Neural cell (in vitro differentiated cells): ENCODE measurements around the gene DNAJB1. TPM values are rescaled to one million over a fixed set of nuclear protein-coding genes. Genes with fewer than 3 reads are reported as not detected.
"Not testable (repeated sequence)": the region's sequence is repeated elsewhere in the genome, so short reads cannot be mapped to it uniquely, and the experiment has no call there.

ENCODE experiments used
- H2AFZ ChIP-seq: fragments of 200-600, 300-800 bp; sonication (generic), shearing (Covaris generic); 2 replicates; pipeline ENCODE4 v1.6.0; 2014; ENCODE audit warnings: low read depth, mild to moderate bottlenecking, antibody characterized with exemption, low read length, moderate library complexity
- H3F3A ChIP-seq: fragments of 200-600 bp; shearing (Covaris generic); 2 replicates; pipeline ENCODE4 v1.6.1; 2016; ENCODE audit warnings: mild to moderate bottlenecking, moderate library complexity, mixed read lengths, antibody characterized with exemption, low read length; ENCODE audit not compliant: insufficient read depth, poor library complexity, severe bottlenecking
- H3K27ac ChIP-seq: fragments of 200-600, 300-800 bp; sonication (generic), shearing (Covaris generic); 2 replicates; pipeline ENCODE4 v1.5.1; 2014; ENCODE audit warnings: mild to moderate bottlenecking, low read length, moderate library complexity
- H3K27me3 ChIP-seq: fragments of 300-800, 200-600 bp; sonication (generic), shearing (Covaris generic); 2 replicates; pipeline ENCODE4 v1.6.0; 2014; ENCODE audit warnings: mild to moderate bottlenecking, low read depth, low read length, moderate library complexity; ENCODE audit not compliant: insufficient read depth
- H3K36me3 ChIP-seq: fragments of 300-800, 200-600 bp; sonication (generic), shearing (Covaris generic); 2 replicates; pipeline ENCODE4 v1.5.1; 2014; ENCODE audit warnings: mild to moderate bottlenecking, antibody characterized with exemption, low read length, moderate library complexity; ENCODE audit not compliant: insufficient read depth
- H3K4me2 ChIP-seq: fragments of 300-800, 200-600 bp; sonication (generic), shearing (Covaris generic); 2 replicates; pipeline ENCODE4 v1.6.0; 2014; ENCODE audit warnings: mild to moderate bottlenecking, low read length
- H3K4me3 ChIP-seq: fragments of 300-800, 200-600 bp; sonication (generic), shearing (Covaris generic); 2 replicates; pipeline ENCODE4 v1.5.1; 2014; ENCODE audit warnings: mild to moderate bottlenecking, low read length, moderate library complexity
- H3K79me2 ChIP-seq: fragments of 200-600 bp; shearing (Covaris generic); replicated peaks from 2 replicates; pipeline ENCODE4 v1.6.0; 2014; ENCODE audit warnings: mild to moderate bottlenecking, low read length, moderate library complexity; ENCODE audit not compliant: insufficient read depth
- H3K9ac ChIP-seq: fragments of 300-800, 200-600 bp; sonication (generic), shearing (Covaris generic); 2 replicates; pipeline ENCODE4 v1.6.1; 2016; ENCODE audit warnings: mild to moderate bottlenecking, low read length, mixed read lengths
- H3K9me2 ChIP-seq: fragments of 200-600 bp; shearing (Covaris generic); 2 replicates; pipeline ENCODE4 v1.6.1; 2016; ENCODE audit warnings: mild to moderate bottlenecking, low read length, mixed read lengths; ENCODE audit not compliant: insufficient read depth
- H3K9me3 ChIP-seq: fragments of 200-600, 300-800 bp; sonication (generic), shearing (Covaris generic); 2 replicates; pipeline ENCODE4 v1.6.1; 2016; ENCODE audit warnings: mild to moderate bottlenecking, mixed run types, low read length, moderate library complexity, mixed read lengths
- H4K20me1 ChIP-seq: fragments of 200-600 bp; shearing (Covaris generic); 2 replicates; pipeline ENCODE4 v1.6.1; 2016; ENCODE audit warnings: mild to moderate bottlenecking, mixed run types; ENCODE audit not compliant: insufficient read depth
- EP300 ChIP-seq: fragments of 450-650 bp; conservative IDR thresholded peaks from 2 replicates; pipeline ENCODE4 v1.6.1; 2014; ENCODE audit warnings: antibody characterized with exemption, mild to moderate bottlenecking, moderate library complexity; ENCODE audit not compliant: poor library complexity, severe bottlenecking
- EZH2 ChIP-seq: fragments of 200-600, 300-800 bp; shearing (Covaris generic), sonication (generic); IDR thresholded peaks from 2 replicates; pipeline ENCODE4 v1.6.1; 2014; ENCODE audit warnings: antibody characterized with exemption, low read length, borderline replicate concordance, mild to moderate bottlenecking; ENCODE audit not compliant: insufficient read depth, poor library complexity, severe bottlenecking
- MXI1 ChIP-seq: fragments of 450-650 bp; conservative IDR thresholded peaks from 2 replicates; pipeline ENCODE4 v1.6.1; 2014; ENCODE audit warnings: antibody characterized with exemption, mild to moderate bottlenecking; ENCODE audit not compliant: poor library complexity, severe bottlenecking
- POLR2AphosphoS5 ChIP-seq: IDR thresholded peaks from 2 replicates; pipeline ENCODE4 v1.6.1; 2012
- RAD21 ChIP-seq: fragments of 450-650 bp; conservative IDR thresholded peaks from 2 replicates; pipeline ENCODE4 v1.6.1; 2014; ENCODE audit warnings: antibody characterized with exemption, mild to moderate bottlenecking, moderate library complexity
- SMC3 ChIP-seq: fragments of 450-650 bp; conservative IDR thresholded peaks from 2 replicates; pipeline ENCODE4 v1.6.1; 2014; ENCODE audit warnings: antibody characterized with exemption, mild to moderate bottlenecking, moderate library complexity; ENCODE audit not compliant: poor library complexity
- TAF1 ChIP-seq: IDR thresholded peaks from 2 replicates; pipeline ENCODE4 v1.6.1; 2012; ENCODE audit warnings: low read depth
- polyA plus RNA-seq: library from polyadenylated mRNA; depleted of rRNA; stranded (reverse); fragments of >200 nt; gene quantifications from 2 replicates; pipeline ENCODE4 v1.2.3, GENCODE V29; 2014
- TF ChIP-seq, protein P1 (sequence below): IDR thresholded peaks from 2 replicates; pipeline ENCODE4 v1.6.1; 2012; ENCODE audit warnings: borderline replicate concordance
- TF ChIP-seq, protein P2 (sequence below): fragments of 450-650 bp; IDR thresholded peaks from 2 replicates; pipeline ENCODE4 v1.5.1; 2014; ENCODE audit warnings: antibody characterized with exemption, mild to moderate bottlenecking, moderate library complexity; ENCODE audit not compliant: poor library complexity, severe bottlenecking

The DNAJB1 gene
- polyA plus RNA-seq, 1 donor from 2014 or later: 64.6 TPM

DNA sequence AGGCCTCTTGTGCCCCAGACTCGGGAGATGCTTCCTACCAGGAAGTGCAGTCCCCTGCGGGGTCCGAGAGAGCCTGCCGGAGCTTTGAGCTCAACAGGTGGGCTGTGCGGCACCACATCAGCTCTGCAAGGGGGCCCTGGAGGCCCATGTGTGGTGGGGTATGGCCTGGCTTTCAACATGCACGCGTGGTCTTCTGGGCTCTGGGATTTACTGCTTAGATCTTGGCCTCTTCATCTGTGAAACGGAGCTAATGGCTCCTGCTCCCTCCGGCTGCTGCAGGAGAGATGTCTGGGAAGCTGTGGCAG lies 35.7 kb upstream of the DNAJB1 start:
- no peaks in the 10 kb centered on the region for H4K20me1 ChIP-seq
- no peaks in the 10 kb centered on the region for H3K9me3 ChIP-seq
- no peak overlapping the region for H3K9ac ChIP-seq
- H3K4me3 ChIP-seq: no peak overlapping the region
- no peaks in the 10 kb centered on the region for H3K36me3 ChIP-seq
- no peak overlapping the region for H2AFZ ChIP-seq
- no peaks in the 10 kb centered on the region for H3K79me2 ChIP-seq
- H3K27ac ChIP-seq: no peak overlapping the region
- no peaks in the 10 kb centered on the region for H3F3A ChIP-seq
- TF ChIP-seq RAD21: no peak
- TF ChIP-seq TAF1: no peak
- TF ChIP-seq SMC3: no peak
- no peak for TF ChIP-seq EP300
- TF ChIP-seq, protein P1, sequence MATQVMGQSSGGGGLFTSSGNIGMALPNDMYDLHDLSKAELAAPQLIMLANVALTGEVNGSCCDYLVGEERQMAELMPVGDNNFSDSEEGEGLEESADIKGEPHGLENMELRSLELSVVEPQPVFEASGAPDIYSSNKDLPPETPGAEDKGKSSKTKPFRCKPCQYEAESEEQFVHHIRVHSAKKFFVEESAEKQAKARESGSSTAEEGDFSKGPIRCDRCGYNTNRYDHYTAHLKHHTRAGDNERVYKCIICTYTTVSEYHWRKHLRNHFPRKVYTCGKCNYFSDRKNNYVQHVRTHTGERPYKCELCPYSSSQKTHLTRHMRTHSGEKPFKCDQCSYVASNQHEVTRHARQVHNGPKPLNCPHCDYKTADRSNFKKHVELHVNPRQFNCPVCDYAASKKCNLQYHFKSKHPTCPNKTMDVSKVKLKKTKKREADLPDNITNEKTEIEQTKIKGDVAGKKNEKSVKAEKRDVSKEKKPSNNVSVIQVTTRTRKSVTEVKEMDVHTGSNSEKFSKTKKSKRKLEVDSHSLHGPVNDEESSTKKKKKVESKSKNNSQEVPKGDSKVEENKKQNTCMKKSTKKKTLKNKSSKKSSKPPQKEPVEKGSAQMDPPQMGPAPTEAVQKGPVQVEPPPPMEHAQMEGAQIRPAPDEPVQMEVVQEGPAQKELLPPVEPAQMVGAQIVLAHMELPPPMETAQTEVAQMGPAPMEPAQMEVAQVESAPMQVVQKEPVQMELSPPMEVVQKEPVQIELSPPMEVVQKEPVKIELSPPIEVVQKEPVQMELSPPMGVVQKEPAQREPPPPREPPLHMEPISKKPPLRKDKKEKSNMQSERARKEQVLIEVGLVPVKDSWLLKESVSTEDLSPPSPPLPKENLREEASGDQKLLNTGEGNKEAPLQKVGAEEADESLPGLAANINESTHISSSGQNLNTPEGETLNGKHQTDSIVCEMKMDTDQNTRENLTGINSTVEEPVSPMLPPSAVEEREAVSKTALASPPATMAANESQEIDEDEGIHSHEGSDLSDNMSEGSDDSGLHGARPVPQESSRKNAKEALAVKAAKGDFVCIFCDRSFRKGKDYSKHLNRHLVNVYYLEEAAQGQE: no peak
- H3K9me2 ChIP-seq: no peaks in the 10 kb centered on the region
- no peak overlapping the region for H3K4me2 ChIP-seq
- H3K27me3 ChIP-seq: no peaks in the 10 kb centered on the region

DNA sequence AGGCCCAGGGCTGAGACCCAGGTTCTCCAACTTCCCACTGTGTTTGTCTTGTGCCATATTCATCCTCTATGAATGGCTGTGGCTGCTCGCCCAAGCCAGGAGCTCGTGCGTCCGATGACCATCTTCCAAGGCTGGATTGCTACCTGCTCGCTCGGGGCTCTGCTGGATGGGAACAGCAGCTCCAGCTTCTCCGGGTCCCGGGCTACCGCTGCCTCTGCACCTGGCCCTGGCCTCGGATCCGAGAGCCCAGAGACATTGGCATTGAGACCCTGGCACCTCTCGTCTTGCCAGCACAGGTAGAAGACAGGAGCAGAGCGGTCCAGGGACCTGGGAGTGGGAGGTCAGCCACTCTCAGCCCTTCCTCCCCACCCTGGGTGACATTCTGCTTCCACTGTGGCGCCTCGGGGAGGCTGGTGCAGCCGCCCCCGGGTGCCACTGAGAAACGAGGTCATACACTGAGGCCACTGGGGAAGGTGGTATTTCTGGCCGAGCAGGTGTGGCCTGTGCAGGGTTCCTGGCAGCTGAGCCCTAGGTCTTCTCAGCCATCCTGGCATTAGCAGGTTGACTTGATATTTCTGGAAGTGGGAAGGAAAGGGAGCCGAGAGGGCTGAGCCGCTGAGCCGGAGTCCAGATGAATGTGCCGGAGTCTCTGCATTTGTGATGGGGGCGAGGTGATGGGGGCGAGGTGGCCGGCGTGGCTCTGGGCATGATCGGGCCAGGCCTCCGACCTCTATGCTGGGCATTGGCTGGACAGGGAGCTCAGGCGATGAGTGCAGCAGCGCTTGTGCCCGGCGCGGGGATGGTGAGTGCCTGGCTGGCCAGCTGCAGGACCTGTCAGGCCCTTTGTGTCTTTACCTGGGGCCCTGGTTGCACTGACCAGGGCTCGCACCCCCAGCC lies 35.1 kb upstream of the DNAJB1 start:
- Histone ChIP-seq H3K79me2 (no peaks in the 10 kb centered on the region), H3K4me3 (no peak overlapping the region), H3K9me3 (no peaks in the 10 kb centered on the region), H3K9ac (no peak overlapping the region), H4K20me1 (no peaks in the 10 kb centered on the region), H3K27ac (no peak overlapping the region), H3K36me3 (no peaks in the 10 kb centered on the region), H3K27me3 (no peaks in the 10 kb centered on the region), H2AFZ (no peak overlapping the region), H3K4me2 (no peak overlapping the region), H3K9me2 (no peaks in the 10 kb centered on the region), H3F3A (no peaks in the 10 kb centered on the region)
- TF ChIP-seq EZH2 (no peak), MXI1 (no peak), EP300 (no peak), SMC3 (no peak), POLR2AphosphoS5 (no peak), RAD21 (no peak), TAF1 (no peak)
- TF ChIP-seq, protein P1: no peak
- TF ChIP-seq, protein P2, sequence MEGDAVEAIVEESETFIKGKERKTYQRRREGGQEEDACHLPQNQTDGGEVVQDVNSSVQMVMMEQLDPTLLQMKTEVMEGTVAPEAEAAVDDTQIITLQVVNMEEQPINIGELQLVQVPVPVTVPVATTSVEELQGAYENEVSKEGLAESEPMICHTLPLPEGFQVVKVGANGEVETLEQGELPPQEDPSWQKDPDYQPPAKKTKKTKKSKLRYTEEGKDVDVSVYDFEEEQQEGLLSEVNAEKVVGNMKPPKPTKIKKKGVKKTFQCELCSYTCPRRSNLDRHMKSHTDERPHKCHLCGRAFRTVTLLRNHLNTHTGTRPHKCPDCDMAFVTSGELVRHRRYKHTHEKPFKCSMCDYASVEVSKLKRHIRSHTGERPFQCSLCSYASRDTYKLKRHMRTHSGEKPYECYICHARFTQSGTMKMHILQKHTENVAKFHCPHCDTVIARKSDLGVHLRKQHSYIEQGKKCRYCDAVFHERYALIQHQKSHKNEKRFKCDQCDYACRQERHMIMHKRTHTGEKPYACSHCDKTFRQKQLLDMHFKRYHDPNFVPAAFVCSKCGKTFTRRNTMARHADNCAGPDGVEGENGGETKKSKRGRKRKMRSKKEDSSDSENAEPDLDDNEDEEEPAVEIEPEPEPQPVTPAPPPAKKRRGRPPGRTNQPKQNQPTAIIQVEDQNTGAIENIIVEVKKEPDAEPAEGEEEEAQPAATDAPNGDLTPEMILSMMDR: no peak

DNA sequence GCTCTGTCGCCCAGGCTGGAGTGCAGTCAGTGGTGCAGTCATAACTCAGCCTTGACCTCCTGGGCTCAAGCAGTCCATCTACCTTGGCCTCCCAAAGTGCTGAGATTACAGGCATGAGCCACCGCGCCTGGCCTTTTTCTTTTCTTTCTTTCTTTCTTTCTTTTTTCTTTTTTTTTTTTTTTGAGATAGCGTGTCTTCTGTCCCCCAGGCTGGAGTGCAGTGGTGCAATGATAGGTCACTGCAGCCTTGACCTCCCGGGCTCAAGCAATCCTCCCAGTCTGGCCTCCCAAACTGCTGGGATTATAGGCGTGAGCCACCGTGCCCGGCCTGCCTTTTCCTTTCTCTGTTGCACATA lies 33.8 kb upstream of the DNAJB1 start:
- not testable (repeated sequence) for H3K9me2 ChIP-seq, H2AFZ ChIP-seq, H3K4me3 ChIP-seq, H3K27me3 ChIP-seq, H3K9ac ChIP-seq, H4K20me1 ChIP-seq, H3K79me2 ChIP-seq, H3K4me2 ChIP-seq, H3F3A ChIP-seq, H3K27ac ChIP-seq, H3K9me3 ChIP-seq, H3K36me3 ChIP-seq
